ENCODE results near the gene KRT85.

KRT85 gene

DNA sequence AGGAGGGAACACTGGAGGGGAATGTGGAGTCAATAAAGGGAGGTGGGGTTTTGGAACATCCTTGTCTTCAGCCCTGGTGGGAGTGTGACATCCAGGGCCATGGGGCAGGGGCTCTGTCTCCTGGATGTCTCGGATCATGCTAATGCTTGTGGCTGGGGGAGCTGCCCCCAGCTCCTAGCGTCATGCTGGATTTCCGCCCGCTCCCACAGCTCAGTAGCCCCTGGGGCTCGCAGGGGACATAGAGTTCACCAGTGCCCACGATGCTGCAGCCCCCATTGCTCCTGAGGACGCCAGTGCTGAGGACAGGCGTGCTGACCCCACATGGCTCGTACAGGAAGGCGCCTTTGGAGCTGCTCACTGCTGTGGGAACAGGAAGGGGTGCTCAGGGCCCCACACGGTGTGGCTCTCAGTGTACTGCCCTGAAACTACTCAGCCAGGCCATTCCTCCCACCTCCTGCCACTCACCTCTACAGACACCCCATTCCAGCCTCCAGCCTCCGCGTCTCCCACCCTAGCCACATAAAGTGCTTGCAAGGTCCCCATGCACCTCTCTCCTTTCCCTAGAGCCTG is 27.6 kb upstream of the KRT85 start:
- no peak for DNase-seq

DNA sequence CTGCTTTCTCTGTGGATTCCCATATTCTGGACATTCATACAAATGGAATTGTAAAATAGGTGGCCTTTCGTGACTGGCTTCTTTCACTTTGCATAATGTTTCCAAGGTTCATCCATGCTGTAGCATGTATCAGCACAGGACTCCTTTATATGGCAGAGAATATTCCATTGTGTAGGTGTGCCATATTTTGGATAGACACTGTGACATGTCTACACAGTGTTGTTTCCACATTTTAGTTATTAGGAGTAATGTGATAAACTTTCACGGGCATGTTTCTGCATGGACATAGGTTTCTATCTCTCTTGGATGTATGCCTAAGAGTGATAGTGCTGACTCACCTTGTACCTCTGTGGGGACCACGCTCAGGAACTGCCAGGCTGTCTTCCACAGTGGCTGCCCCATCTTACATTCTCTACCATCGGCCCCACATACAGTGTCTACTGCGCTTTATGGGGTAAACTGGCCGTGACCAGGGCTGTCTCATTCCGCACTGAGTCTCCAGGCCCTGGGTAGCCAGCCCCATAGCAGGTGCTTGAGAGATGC is 25.3 kb upstream of the KRT85 start:
- no peak for DNase-seq

DNA sequence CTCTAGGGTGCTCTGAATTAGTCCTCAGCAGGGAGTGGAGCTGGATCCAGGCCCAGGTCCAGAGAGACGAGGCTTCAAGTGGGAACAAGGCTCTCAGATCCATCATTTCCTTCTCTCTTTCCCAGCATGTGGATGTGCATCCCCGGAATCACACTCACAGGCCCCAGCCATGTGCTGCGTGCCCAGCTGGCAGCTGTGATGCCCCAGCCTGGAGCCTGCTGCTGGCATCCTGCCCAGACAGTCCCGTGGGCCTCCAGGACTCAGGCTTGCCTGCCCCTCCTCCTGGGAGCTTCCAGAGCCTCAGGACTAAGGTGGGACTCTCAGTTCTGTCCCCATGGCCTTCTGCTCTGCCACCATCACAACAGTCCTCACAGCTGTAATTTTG is 24.3 kb upstream of the KRT85 start:
- DNase-seq, result no peak

DNA sequence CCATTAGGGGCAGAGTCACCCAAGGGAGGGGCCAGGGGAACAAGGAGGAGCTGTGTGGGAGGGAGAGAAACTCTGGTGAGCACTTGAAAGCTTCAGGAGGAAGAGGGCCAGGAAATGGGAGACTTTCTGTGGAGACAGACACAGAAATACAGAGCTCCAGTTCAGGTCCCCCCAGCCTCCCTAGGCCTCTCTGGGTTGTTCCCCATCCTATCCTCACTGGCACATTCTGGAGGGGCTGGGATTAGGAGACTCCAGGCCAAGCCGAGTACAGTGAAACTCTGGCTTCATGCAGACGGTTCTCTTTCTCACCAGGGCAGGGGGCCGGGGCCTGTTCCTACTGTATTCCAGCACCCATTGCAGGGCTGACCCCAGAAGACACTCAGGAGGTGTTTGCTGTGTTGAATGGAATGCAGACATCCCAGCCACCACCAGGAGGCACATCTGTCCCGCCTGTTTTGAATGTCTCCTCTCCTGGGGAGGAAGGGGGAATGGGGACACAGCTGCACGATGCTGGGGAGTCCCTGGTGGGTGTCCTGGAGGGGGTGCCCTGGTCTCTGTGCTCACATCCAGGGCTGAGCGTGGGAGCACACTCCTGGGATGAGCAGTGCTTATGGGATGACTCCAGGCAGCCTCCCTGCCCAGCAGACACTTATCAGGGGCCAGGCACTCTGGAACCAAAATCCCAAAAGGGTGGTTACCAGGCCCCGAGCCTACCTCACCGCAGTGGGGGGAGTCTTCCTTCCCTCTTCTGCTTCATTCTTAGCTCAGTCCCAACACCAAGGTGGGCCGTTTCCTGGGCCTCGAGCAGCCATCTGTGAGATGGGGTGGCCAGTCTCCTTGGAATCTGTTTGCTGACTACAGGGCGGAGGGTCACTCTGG is 23.7 kb upstream of the KRT85 start:
- DNase-seq, result peak; percentile 5

DNA sequence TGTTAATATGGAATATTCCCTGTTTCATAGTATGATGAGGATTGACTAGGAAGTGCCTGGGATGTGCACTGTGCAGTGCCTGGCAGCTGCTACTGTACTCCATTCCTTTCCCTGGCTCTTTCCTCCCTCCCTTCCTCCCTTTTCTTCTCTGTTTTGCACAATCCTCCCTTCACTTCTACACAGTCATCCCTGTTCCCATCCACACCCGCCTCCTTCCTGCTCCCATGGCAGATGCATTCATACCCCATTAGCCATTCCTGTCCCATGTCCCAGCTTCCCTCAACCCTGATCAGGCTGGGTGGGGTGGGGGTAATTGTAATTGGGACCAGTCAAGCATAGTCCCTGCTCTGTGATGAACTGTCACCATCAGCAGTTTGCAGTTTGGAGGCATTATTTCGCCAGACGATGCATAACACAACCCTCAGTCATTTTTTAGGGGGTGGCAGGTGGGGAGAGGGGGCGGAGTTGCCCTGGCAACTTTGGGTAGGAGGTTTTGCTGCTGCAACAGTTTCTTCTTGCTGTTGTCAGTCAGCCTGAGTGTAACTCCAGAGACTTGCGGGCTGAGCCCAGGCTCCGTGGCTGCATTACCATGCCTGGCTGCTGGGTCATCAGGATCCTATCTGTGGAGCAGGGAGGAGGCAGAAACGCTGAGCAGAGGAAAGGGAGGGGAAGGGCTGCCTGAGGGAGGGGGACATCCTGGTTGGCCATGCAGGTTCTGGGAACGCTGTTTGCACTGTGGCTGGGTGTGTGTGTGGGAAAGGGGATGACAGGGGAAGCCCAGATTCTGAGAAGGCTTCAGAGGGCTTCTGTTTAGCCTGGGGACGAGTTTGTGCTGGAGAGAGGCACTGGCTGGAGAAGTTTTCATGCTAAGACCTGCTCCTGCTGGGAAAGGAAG is 22.3 kb upstream of the KRT85 start:
- no peak for DNase-seq

DNA sequence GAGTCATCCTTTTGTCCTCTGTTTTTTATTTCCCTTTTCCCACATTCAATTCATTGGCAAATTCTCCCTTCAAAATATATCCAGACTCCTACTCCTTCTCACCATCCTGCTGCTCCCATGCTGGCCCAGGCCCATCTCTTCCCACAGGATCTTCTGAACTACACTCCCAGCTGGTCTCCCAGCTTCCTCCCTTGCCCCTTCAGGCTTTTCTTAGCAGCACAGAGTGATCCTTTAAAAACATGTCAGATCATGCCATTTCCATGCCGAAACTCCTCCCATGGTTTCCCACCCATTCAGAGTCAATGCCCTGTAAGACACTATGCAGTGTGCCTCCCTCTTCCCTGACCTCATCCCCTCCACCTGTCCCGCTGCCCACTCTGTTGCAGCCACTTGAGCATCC is 20.6 kb upstream of the KRT85 start:
- DNase-seq, result no peak

DNA sequence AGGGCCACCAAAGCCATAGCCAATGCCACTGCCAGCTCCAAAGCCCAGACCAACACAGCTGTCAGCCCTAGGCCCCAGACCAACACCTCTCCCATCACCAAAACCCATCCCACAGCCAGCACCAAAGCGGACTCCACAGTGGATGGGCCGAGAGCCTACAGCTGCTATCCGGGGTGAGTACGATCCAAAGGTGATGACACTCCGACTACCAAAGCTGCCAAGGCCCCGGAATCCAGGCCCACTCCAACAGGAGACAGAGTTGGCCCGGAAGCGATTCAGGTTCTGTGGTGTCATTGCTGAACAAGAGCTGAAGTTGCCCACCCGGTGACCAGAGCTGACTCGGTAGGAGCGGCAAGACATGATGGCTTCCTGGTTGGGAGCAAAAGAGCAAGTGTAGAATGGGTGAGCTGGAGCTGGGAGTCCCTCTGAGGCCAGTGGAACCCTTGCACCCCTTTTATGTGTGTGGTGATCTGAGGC is 18.0 kb upstream of the KRT85 start, which contains the start of gene KRT84:
Gene KRT84, minus strand, starts transcription at position 427 of the 477 bp plus-strand sequence. Its CDS starts 67 bp downstream, at position 360.
- DNase-seq, result no peak

DNA sequence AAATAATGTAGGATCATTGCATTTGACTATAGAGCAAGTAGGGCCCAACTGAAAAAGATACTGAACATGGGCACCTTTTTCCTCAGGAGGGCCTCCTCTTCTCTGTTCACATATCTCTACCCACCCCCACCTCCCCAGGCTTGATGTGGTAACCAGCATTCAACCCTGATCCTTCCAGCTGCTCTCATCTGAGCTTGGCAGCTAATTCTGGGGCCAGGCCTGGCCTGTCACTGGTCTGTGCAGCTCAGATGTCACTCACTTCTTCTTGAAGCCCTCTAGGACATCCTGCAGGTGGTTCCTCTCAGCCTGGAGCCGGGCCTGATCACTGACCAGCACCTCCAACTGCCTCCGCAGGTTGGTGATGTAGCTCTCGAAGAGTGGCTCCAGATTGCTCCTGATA is 16.1 kb upstream of the KRT85 start:
- DNase-seq, result no peak

DNA sequence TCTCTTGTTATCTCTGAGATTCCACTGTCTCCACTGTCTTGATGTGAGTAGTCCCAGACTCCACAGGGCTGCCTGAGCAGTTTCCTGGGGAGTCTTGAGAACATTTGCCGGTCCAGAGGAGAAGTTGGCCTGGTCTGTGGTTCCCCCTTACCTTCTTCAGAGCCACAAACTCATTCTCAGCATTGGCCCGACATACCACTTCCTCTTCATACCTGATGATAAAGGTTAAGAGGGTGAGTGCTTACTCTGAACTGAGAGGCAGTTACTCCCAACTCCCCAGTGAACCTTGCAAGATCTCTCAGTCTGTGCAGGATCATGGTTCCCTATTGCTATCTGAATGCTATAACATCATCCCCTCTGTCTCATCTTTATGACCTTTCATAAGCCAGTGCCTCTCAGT is 15.6 kb upstream of the KRT85 start:
- no peak for DNase-seq

DNA sequence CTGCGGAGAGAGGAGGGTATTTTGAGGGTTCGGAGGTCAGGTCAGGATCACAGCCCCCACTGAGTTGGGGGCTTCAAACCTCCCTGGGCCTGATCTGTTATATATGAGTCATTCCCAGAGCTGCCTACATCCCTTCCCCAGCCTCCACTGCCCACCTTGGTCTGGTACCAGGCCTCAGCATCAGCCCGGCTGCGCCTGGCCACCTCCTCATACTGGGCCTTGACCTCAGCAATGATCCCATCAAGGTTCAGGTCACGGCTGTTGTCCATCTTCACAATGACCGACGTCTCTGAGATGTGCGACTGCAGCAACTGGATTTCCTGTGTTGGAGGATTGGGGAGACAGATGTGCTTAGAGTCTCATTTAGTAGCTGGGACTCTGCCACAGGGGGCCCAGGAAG is 13.9 kb upstream of the KRT85 start:
- DNase-seq, result no peak

DNA sequence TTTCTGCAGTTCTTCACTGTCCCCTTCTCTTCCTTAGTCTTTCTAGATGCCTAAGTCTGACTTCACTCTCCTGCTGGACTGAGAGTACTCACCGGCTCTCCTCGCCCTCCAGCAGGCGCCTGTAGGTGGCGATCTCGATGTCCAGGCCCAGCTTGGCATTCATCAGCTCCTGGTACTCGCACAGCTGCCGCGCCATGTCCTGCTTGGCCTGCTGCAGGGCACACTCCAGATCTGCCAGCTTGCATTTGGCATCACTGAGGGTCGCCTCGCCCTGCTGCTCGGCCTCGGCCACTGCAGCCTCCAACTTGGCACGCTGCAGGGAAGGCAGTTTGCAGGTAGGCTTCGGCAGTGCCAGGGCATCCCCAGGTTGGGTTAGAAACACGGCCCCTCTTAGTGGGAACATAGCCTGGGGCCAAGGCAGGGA is 13.0 kb upstream of the KRT85 start:
- DNase-seq, result peak; percentile 12

DNA sequence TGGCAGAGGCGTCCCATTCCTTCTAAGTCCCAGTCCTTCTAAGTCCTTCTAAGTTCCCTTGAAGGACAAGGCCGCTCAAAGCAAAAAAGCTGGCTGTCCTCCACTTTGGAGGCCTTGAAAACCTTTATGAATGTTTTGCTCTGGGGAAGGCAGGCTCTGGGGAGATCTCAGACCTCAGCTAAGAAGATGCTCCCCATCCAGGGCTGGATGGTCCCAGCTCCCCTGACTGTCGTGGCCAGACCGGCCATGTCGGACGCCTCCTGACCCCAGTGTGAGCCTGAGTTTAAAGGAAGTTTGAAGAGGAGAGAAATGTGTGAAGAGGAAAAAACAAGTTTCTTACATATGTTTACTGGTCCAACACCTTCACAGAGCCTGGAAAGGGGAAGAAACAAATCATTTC is 12.3 kb upstream of the KRT85 start:
- DNase-seq, result no peak

DNA sequence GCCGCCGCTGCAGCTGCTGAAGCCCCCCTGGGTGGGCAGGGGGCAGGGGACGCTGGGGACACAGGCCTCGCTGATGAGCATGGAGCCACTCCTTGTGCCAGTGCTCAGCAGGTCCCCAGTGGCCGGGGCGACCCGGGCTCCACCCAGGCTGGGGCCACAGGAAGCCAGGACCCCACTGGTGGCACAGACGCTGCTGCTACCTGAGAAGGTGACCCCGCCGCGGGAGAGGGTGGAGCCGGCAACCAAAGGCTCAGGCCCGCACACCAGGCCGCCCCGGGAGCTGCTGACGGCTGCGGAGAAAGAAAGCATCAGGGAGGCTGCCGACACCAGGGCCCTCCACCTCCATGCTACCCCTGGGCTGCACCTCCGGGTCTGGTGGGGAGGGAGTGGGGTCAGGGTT is 10.8 kb upstream of the KRT85 start:
- DNase-seq, result no peak

DNA sequence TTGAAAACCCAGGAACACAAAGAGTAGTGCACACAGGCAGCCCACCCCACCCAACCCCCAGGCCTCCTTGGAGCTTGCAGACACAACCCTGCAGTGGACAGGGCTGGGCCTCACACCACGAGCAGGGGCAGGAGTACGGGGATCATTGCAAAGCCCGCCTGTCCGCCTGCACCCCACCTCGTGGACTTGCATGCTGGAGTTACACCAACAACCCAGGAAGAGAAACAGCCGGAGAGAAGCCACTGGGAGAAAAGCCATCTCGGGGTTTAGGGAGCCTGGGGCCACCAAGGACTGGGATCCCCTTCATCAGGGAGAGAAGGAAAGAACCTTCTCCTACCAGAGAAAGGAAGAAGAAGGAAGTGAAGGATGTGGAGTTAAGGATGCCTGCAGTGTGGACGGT is 10.0 kb upstream of the KRT85 start:
- no peak for DNase-seq

DNA sequence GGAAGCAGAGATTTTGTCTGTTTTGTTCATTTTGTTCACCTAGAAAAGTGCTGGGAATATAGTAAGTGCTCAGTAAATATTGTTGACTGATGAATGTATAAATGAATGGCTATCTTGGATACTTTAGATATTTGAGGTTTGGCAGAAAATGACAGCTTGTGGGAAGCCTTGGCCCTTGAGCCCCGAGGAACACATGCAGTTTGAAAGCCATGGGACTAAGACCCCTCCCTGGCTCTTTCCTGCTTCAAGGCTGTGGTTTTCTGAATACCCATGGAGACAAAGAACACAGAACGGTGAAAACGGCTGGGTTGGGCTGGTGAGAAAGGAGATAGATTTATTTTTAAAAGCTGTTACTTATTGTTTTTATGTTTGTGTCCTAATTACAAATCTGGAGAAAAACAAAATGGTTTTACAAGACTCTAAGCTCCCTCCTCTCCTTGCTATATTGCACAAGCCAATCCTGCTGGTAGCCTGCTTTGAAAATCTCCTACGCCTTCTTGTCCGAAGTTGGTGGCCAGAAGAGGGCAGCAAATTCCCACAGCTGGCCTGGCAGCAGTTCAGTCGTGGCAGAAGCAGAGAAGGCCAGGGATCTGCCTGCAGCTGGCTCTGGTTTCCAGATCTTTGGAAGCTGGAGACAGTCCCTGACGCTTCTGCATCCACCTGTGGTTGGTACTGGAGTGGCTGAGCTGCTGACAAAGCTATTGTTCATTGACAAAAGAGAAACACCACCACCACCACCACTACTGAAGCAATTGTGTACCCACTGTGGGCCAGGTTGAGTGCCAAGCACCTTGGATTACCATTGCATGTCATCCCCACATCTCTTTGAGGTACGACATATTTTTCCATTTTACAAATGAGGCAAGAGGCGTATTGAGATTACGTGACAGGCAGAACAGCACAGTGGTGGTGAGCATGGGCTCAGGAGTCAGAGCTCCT is 5.2 kb upstream of the KRT85 start:
- peak; percentile 77 for DNase-seq

DNA sequence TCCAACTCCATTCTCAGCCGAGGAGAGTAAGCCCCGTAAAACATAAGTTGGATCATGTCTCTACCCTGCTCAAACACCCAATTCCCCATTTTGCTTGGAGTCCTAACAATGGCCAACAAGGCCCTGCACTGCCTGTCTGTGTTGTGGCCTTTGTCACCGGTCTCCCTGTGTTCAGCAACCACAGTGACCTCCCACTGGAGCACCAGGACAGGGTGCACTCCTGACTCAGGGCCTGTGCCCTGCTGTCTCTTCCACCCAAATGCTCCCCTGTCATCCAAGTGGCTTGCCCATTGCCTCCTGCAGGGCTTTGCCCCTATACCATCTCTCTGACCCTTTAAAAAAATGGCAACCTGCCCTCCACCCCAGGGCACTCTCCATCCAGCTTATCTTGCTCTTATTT is 4.4 kb upstream of the KRT85 start:
- DNase-seq, result no peak

DNA sequence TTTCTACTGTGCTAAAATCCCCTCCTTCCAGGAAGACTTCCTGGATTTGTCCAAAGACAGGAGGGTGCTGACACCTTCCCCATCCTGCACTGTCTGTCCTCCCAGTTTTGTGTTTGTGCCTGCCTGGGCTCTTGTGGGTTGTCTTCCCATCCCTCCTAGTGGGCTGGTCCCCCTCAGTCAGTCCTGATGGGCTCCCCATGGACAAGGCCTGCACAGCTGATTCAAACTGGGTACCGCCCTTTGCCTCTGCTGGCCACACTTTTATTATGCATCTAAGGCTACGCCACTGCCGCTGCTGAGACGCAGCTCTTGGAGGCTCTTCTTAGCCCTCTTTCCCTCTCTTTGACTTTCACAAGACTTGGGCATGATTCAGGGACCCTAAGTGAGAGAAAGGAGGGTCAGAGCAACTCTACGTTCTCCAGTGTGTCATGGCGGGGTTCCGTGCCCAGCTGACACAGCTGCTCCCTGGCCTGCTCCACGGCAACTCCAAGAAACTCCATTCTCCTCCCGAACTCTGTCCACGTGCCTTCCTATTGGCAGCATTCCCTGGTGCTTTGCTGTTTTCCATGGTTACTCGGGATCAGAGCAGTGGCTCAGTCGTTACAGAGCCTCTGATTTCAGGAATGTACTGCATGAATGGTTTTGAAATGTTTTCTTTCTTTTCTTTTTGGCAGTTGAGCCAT is 3.8 kb upstream of the KRT85 start:
- no peak for DNase-seq

DNA sequence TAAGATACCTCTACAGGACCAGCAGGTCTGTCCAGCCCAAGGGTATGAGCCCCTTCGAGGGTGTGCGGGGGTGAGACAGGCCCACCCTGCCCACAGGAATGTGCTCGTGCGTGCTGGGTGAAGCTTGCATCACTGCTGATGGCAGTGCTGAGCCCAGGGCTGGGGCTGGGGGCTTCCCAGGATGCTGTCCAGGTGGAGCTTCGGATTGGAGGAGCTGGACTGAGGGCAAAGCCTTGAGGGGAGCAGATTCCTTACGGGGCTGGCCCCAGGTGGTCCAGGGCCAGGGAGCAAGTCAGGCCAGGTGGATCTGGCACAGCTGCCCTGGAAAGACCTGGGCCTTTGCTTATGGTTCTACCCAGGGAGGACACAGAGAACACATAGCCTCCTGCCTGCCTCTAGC is 2.5 kb upstream of the KRT85 start:
- DNase-seq, result no peak

DNA sequence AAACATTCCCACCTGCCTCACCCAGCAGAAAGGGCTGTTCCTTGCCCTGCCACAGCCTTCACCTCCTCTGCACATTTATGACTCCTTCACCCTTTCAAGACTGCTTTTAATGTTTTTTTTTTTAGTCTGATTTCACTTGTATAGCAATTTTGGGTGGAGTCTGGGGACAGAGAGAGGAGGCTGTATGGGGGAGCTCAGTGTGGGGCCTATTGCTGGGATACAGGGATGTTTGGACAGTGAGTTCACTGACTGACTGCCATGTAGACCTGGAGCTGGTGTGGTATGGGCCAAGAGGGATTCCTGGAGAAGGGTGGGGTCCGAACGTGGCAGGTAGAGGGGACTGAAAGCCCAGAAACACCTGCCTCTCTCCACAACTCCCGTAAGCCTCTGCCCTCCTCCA is 1.9 kb upstream of the KRT85 start:
- DNase-seq, result no peak

DNA sequence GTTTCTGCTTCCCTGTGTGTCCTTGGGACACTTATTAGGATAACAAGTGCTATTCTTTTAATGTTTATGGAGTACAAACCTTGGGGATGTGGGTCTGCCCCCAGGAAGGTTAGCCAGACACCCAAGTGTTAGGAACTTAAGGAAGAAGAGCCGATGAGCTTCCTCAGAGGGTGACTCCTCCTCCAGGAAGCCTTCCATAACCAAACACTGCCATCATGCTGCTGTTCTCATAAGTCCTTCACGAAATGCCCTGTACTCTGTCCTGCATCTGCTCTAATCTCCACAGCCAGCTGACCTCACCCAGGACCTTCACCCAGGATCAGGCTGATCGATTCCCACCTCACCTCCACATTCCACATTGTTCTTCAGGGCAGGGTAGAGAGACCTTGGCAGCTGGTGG is 1.2 kb upstream of the KRT85 start:
- DNase-seq, result no peak

DNA sequence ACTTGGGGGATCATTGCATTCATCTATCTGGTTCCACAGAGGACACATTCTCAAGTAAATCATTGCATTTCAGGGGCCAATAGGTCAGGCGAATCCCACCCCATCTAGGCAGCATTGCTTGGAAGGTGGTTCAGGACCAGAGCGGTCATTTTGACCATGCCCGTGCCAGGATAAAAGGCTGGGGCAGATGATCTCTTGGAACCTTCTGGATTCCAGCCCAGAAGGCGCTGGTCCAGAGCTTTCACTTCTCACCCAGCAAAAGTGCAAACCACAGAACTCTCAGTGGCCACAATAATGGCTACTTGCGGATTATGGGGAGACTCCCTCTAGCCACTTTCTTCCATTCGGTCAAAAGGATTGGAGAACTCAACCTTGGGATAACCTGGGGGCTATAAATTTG is 595 bp upstream of the KRT85 start:
- no peak for DNase-seq
